MCF 10A (cell line): ENCODE data around the gene NOD1. TPM values are rescaled to one million over a fixed set of nuclear protein-coding genes. Genes with fewer than 3 reads are reported as not detected.

Experiments
- BruUV-seq: library from RNA; stranded (reverse); fragments of 400-500 nt; replicated peaks from 2 replicates; lab custom pipeline; 2021; lab: Mats Ljungman, UMichigan
- CTCF ChIA-PET: fragments of 300-600 bp; sonication (Branson Sonifier 250); formaldehyde crosslinking; extraction: SDS; loops from one replicate; lab custom pipeline; 2021; ENCODE audit warnings: antibody characterized with exemption, inconsistent platforms; lab: Yijun Ruan, JAX
- POLR2A ChIA-PET: fragments of 300-600, 350-650 bp; sonication (Branson Sonifier 250); formaldehyde crosslinking; extraction: SDS; loops from one replicate; lab custom pipeline; 2020; ENCODE audit warnings: antibody characterized with exemption, inconsistent platforms; lab: Yijun Ruan, JAX
- DNase-seq: peaks from one replicate; pipeline ENCODE4 v3.0.0-alpha.2; 2018; ENCODE audit not compliant: unreplicated experiment
- H3K27ac Mint-ChIP-seq: one replicate; pipeline ENCODE4 v1.8.0; 2022; ENCODE audit warnings: mild to moderate bottlenecking, low read depth, mixed read lengths; ENCODE audit not compliant: unreplicated experiment
- H3K27me3 Mint-ChIP-seq: one replicate; pipeline ENCODE4 v1.8.0; 2022; ENCODE audit warnings: mixed read lengths; ENCODE audit not compliant: insufficient read depth, unreplicated experiment
- H3K36me3 Mint-ChIP-seq: one replicate; pipeline ENCODE4 v1.8.0; 2022; ENCODE audit warnings: mild to moderate bottlenecking, moderate library complexity, mixed read lengths; ENCODE audit not compliant: insufficient read depth, unreplicated experiment
- H3K4me1 Mint-ChIP-seq: one replicate; pipeline ENCODE4 v1.8.0; 2022; ENCODE audit warnings: mixed read lengths; ENCODE audit not compliant: insufficient read depth, unreplicated experiment
- H3K4me3 Mint-ChIP-seq: one replicate; pipeline ENCODE4 v1.8.0; 2022; ENCODE audit warnings: mild to moderate bottlenecking, moderate library complexity, mixed read lengths; ENCODE audit not compliant: unreplicated experiment
- H3K9me3 Mint-ChIP-seq: one replicate; pipeline ENCODE4 v1.8.0; 2022; ENCODE audit warnings: mixed read lengths; ENCODE audit not compliant: unreplicated experiment
- CTCF ChIP-seq: fragments of 200-600 bp; IDR thresholded peaks from one replicate; pipeline ENCODE4 v1.8.0; 2022; ENCODE audit warnings: antibody characterized with exemption, mild to moderate bottlenecking; ENCODE audit not compliant: unreplicated experiment
- intact Hi-C: fragments of 100-400 bp; cut with micrococcal nuclease; formaldehyde crosslinking; loops from 2 replicates; pipeline ENCODE4 v1.14.1; 2022
- total RNA-seq: library from RNA; stranded (reverse); gene quantifications from 2 replicates; pipeline ENCODE4 v1.2.3, GENCODE V29; 2022

The NOD1 gene
- total RNA-seq, 1 experiment from 2014 or later: 3.8 TPM

DNA sequence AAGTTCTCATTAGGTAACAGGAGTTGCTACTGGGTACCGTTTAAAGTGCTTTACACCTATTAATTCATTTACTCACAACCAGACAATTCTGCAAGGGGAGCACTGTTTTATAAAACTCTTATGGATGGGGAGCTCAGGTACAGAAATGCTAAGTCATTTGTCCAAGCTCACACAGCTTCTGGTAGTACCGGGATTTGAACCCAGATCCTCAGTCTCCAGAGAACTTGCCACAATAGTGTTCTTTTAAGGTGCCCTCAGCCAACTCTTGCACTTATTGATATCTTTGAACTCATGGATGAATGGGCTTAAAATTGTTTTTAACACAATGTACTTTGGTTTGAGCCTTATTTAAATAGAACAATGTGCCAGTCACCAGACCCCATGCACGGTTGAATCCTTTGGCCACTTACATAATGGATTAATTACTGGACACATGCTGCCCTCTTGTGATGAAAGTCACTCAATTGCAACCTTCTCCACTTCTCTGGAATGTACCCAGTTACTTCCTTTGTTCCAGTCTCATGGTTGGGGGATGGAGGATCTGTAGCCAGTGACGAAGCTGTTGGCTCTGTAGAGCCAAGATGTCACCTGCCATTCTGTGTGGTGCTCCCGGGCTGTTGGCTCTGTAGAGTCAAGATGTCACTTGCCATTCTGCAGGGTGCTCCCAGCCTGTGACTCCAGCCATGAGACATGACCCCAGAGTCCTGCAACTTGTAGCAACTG, 65.6 kb downstream of the NOD1 start:
- H3K27ac Mint-ChIP-seq: no peak overlapping the region
- DNase-seq: peak; percentile 90

DNA sequence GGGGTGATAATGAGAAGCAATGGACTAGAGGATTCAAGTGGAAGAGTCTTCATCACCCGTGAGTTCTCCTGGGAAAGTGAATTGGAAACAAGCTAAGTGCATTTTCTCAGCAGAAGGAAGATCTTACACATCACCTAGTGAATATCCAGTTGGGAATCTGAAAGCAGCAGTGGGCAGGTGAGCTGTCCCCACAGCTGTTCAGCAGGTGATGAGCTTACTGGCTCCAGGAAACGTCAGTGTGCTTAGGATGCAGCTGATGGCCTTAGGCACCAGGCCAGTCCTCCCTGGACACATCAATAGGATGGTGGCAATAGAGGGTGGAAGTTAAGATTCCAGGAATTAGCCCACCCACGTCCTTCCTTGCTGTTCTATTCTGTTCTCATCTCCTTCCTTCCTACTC, 66.7 kb downstream of the NOD1 start:
- peaks cover 19% of the 10 kb centered on the region for H3K36me3 Mint-ChIP-seq
- ChIA-PET POLR2A (interaction anchor here (0.6 to 1.0 kb wide), 2 partner anchors 110 to 142 kb away, joined by 3 read pairs; no protein-coding TSS in a partner anchor), CTCF (interaction anchor here (0.6 to 4.6 kb wide), 7 partner anchors 88 to 252 kb away, joined by 3 to 64 read pairs (median 4); no protein-coding TSS in a partner anchor)
- H3K27ac Mint-ChIP-seq: no peak overlapping the region
- DNase-seq: no peak
- no peak for TF ChIP-seq CTCF
- intact Hi-C loops: loop anchor here (5.0 kb wide), 2 partner anchors 150 to 535 kb away; no protein-coding TSS in a partner anchor
- no peaks in the 10 kb centered on the region for H3K27me3 Mint-ChIP-seq
- H3K4me1 Mint-ChIP-seq: peaks cover 21% of the 10 kb centered on the region
- H3K9me3 Mint-ChIP-seq: no peaks in the 10 kb centered on the region
- no peak overlapping the region for H3K4me3 Mint-ChIP-seq
- BruUV-seq: no TSS peak

More for the DNA sequence above, 65.6 kb downstream of the NOD1 start:
- Mint-ChIP-seq H3K9me3 (no peaks in the 10 kb centered on the region), H3K4me1 (peaks cover 10% of the 10 kb centered on the region), H3K27me3 (no peaks in the 10 kb centered on the region), H3K36me3 (peaks cover 19% of the 10 kb centered on the region), H3K4me3 (no peak overlapping the region)
- intact Hi-C loops: loop anchor here (1.0 to 5.0 kb wide), 5 partner anchors 129 to 536 kb away; partner anchors contain the start of gene ZNRF2
- ChIA-PET POLR2A (interaction anchor here (1.4 to 2.0 kb wide), 3 partner anchors 56 to 249 kb away, joined by 3 to 11 read pairs (median 7); partner anchors contain the start of gene ZNRF2), CTCF (interaction anchor here (0.5 to 4.6 kb wide), 35 partner anchors 8 to 459 kb away, joined by 3 to 64 read pairs (median 4); partner anchors contain the start of gene ZNRF2)
- BruUV-seq: no TSS peak
- peak; percentile 54 for TF ChIP-seq CTCF

- no peak for DNase-seq
- Mint-ChIP-seq H3K4me1 (peaks cover 28% of the 10 kb centered on the region), H3K4me3 (no peak overlapping the region), H3K9me3 (no peaks in the 10 kb centered on the region), H3K36me3 (peaks cover 19% of the 10 kb centered on the region), H3K27ac (no peak overlapping the region), H3K27me3 (no peaks in the 10 kb centered on the region)
- ChIA-PET POLR2A (interaction anchor here (0.6 to 1.0 kb wide), 3 partner anchors 48 to 122 kb away, joined by 3 read pairs; no protein-coding TSS in a partner anchor), CTCF (interaction anchor here (0.5 to 4.6 kb wide), 6 partner anchors 43 to 251 kb away, joined by 3 to 64 read pairs (median 4); no protein-coding TSS in a partner anchor)
- intact Hi-C loops: loop anchor here (5.0 kb wide), 2 partner anchors 151 to 534 kb away; no protein-coding TSS in a partner anchor
- no TSS peak for BruUV-seq
- TF ChIP-seq CTCF: no peak
These were observed 67.4 kb downstream of the NOD1 start for GRCh38 chr7:30411173-30411572.
